NT2/D1 (cell line): ENCODE measurements around the gene CLN3.

ENCODE experiments used
- SUZ12 ChIP-seq: IDR thresholded peaks from 2 replicates; pipeline ENCODE4 v1.6.1; 2011; ENCODE audit not compliant: insufficient read length, insufficient read depth; ENCODE audit errors: extremely low read depth
- YY1 ChIP-seq: IDR thresholded peaks from 2 replicates; pipeline ENCODE4 v1.6.1; 2011; ENCODE audit not compliant: insufficient read length, insufficient read depth
- ZNF274 ChIP-seq: IDR thresholded peaks from 2 replicates; pipeline ENCODE4 v1.6.1; 2011; ENCODE audit warnings: mild to moderate bottlenecking, low read depth, low read length

- TF ChIP-seq YY1 (no peak), SUZ12 (no peak), ZNF274 (no peak)
These were observed 29.6 kb upstream of the CLN3 start for GRCh38 chr16:28521436-28521835.
